Stimulated activated CD8-positive, alpha-beta memory T cell treated with anti-CD3 and anti-CD28 coated beads, Interleukin-7, amount 100 ng/mL, for 1 hour (primary cell): ENCODE results near the gene CBX2.

Source experiments
- DNase-seq, 2 donors: peaks; one replicate each; pipeline ENCODE4 v3.0.0-alpha.2; 2020; ENCODE audit warnings: low read depth in 2 of 2

Gene CBX2

GRCh38 chr17:79811868-79812352 lies 34.0 kb downstream of the CBX2 start:
- no peak for DNase-seq

DNA sequence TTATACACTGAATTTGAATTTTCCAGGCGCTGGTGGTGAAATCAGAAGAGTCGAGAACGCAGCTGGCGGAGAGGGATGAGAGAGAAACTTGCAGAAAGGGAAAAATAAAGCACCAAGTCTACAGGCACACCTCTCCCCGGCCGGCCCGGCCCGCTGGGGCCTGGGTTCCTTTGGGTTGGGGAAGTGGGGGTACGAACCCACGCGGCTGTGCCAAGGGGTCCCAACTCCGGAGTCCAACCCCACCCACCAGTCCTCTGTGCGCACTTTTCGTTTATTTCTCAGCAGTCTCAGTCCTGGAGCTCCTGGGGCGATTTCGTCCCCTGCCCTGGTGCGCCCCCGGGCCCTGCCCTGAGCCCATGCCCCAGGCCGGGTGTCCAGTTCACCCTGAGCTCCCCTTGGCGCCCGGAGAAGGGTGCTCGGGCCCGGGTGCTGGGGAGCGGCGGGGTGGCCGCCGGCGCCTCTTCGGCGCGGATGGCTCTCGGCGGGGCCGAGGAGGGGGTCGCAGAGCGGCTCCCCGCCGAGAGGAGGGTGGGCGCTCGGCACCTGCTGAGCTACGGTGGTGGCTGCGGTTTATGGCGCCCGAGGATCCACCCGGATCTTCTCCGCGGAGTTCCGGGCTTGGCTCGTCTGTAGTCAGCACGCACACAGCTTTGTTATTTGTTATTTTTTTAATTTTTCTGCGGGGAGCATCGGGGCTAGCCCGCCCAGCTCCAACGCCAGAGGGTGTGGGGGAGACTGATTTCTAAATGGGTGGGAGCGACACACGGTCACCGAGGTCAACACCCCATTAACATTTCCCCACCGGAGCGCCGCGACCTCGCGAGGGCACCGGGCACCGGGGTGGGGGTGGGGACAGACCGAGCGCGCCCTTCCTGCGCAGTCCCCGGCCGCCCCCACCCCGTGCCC lies 34.7 kb downstream of the CBX2 start:
- no peak for DNase-seq

- DNase-seq = no peak
Observed at GRCh38 chr17:79813297-79814126, 35.6 kb downstream of the CBX2 start.

- no peak for DNase-seq
Observed at GRCh38 chr17:79814127-79814973, 36.4 kb downstream of the CBX2 start.

DNA sequence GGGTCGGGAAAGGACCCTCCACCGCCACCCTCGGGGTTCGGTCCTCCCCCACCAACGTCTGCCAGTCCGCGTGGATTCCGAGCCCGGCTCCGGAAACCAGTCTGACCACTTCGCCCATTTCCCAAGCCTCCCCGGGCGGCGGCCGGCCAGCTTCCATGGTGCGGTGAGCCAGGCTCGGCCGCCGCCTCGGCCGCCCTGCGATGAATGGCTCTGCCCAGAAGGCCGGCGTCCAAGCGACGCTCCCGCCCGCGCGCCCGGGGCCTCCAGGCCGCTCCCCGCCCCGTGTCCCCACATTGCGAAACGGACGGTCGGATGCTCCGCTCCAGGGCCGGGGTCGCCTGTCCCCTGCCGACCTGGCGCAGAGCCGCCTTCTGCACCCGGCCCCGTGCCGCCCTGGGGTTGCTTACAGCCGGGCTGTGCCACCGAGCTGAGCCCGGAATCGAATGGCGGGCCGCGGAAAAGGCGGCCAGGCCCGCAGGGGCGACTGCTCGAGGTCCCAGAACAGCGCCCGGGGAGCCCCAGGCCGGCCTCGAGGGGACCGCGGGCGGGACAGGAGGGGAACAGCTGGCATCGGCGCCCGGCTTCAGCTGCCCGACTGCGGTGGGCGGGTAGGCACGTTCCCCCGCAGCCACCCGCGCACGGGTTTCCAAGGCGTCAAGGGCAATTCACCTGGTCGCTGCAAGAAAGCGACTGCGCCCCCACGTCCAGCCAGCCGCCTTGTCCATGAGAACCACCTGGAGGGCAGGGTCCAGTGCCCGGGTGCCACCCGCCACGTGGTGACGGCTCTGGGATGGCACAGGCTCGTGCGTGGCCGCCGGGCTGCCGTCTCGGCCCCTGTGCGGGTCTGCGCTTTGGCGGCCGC lies 37.3 kb downstream of the CBX2 start:
- DNase-seq = no peak

DNA sequence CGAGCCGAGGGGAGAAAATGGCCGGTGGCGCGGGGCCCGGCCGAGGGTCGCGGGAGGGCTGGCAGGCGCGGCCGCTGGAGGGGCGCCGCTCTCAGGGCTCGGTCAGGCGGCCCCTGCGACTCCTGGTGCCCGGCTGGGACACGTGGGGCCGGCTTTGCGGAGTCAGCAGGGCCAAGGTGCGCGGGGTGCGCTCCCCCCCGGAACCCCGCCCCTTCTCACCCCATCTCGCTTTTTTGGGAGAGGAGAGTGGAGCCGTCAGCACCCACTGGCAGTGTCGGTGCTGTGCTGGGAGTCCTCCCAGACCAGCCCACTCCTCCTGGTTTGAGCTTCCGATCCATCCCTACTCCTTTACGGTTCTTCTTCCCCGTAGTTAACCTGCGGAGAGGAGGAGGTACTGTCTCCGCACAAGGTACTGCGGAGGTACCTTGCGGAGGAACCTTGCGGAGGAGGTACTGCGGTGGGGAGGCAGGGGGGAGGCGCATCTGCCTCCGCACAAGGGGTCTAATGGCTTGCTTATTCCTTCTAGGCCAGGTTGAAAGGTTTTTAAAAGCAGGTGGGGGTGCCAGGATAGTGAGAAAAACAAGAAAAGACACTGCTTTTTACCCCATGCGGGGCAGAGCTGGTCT lies 38.0 kb downstream of the CBX2 start:
- no peak for DNase-seq

- DNase-seq = no peak
Observed at GRCh38 chr17:79818026-79818758, 40.2 kb downstream of the CBX2 start.

DNA sequence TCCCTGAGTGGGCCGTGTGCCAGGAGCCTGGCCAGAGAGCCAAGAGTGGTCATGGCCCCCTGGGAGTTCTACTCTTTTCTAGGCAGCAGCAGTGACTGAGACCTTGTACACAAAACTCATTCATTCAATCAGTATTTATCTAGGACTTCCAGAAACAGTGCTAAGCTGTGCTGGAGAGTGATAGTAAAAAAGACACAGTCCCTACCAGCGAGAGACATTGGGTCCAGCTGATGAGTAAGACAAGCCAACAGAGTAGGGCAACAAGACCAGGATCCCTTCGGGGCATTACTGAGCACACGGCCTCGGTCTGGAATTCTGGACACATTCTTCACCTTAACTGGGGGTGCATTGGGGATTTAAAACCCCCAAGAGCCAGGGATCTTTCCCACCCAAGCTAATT lies 41.1 kb downstream of the CBX2 start:
- no peak for DNase-seq

GRCh38 chr17:79819534-79820276 lies 41.8 kb downstream of the CBX2 start:
- DNase-seq = no peak

DNA sequence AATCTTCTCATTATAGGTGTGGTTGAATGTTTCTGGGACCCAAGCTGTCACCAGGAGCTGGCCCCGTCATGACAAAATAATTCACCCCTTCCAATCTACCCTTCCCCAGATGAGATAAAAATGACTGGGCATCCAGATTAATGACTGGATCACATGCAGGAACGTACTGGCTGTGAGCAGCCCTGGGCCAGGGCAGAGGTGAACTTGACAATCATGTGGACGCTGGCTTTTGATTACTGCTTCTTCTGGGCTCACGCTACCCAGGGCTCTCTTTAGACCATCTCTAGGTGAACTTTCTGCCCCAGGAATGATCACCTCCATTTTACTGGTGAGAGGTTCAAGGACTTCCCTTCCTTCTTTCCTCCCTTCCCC lies 43.0 kb downstream of the CBX2 start:
- DNase-seq = no peak

DNA sequence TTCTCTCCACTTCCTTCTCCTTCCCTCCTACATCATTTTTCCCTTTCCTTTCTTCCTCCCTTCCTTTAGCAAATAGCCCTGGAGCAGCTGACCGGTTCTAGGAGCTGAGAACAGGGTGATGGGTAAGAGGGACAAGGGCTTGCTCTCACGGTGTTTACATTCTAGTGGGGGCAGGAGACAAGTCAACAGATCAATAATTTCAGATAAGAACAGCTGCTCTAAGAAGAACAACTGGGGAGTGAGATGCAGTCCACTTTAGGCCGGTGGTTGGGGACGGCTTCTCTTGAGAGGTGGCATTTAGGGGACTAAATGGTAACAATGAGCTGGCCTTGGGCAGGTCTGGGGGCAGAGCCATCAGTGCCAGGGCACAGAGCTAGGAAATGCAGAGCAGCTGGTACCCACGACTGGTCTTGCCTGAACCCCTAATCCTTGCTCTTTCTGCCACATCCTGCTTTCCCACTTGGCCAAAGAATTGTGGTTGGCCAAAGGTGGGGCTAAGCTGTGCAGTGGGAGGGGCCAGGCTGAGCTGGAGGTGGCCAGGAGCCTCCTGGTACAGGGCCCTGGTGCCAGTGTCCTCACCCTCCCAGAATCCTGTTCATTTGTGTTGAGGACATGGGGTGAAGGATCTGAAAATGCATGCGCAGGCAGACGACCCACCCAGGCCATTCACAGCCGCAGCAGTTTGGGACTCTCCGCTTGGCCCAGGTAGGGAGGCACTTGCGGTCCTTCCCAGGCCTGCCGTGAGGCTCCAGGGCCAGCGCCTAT lies 43.6 kb downstream of the CBX2 start:
- DNase-seq = no peak

- no peak for DNase-seq
Observed at GRCh38 chr17:79822583-79823124, 44.7 kb downstream of the CBX2 start.

- DNase-seq = no peak
Observed at GRCh38 chr17:79824234-79824633, 46.3 kb downstream of the CBX2 start.

DNA sequence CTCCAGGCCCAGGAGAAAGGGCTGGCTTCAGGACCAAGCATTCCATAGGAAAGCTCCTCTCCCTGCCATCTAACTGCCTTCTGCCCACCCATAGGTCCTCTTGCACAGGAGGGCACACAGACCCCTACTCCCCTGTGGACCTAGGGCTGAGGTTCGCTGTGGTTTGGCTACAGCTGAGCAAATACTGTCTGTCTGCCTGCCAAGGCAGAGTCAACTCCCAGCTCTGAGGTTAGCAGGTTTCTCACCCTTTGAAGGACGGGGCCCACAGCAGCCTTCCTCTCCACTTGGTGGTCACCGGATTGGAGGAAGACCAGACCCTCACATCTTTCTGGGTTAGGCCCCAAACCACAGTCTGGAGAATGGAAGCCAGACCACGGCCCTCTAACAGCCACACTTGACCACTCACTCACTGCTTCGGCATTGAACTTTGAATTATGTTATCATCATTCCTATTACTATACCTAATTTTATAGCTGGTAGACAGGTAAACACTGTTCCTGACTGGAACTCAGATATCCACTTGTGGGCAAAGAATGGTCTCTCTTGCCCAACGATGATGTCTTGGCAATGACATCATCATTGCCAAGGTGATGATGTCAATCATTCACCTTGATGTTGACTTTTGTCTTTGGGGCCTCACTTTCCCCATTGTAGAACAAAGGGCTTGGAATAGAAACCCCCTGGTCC lies 47.1 kb downstream of the CBX2 start:
- DNase-seq = no peak

- DNase-seq = no peak
Observed at GRCh38 chr17:79825580-79825921, 47.6 kb downstream of the CBX2 start.

DNA sequence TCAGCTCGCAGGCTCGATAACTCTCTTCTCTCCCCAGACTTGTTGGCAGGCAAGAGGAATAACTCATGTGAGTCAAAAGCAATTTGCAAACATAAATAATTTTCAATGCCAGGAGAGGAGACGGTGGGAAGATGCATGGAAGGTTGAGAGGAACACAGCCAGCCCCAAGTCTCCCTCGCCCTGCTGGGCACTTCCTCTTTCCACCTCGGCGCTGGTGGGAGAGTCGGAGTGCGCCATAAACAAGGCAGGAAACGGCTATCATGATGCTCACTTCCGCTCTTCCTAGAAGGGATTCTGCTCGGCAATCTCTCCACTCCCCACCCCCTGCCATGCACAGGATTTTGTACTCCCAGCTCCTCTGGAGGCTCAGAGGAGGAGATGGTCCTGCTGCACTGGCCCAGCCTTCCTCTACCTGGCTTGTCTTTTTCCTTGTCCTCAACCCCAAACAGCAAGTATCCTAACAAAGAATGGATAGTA lies 48.3 kb downstream of the CBX2 start:
- DNase-seq = no peak

DNA sequence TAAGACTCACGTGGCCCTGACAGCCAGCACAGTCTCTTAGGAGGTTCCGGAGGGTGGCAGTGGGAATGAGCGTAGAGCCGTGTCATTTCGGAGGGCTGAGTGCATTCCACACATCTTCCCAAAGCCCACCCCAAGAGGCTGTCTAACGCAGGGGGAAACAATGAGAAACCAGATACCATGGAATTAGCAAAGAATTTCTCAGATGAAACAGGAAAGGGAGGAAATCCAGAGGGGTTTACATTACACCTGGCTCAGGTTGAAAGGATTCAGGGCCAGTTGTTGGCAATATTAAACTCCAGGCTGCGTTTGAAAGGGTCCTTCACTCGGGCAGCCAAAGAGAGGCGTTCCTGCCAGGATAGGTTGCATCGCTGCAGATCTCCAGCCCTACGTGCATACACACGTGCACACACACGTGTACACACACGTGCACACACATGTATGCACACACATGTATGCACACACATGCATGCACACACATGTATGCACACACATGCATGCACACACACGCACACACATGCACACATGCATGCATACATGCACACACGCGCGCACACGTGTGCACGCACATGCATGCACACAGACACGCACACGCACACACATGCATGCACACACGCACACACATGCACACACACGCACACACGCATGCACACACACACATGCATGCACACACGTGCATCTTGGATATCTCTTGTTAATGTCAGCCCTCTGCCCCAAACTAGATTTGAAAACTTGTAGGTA lies 49.1 kb downstream of the CBX2 start:
- DNase-seq = no peak
